Activated T-cell treated with anti-CD3 and anti-CD28 coated beads, Interleukin-2, amount 50 U/mL, for 72 hours (primary cell): ENCODE results near the gene NUP133. TPM values are rescaled to one million over a fixed set of nuclear protein-coding genes. Genes with fewer than 3 reads are reported as not detected.
"Not testable (repeated sequence)": the region's sequence is repeated elsewhere in the genome, so short reads cannot be mapped to it uniquely, and the experiment has no call there.

Experiments used
- ATAC-seq, 2 donors: fragments of 150-1000 bp; cut with Tn5 transposase; replicated peaks in 1 of 2; 2 replicates each; pipeline ENCODE4 v1.10.0; 2021; ENCODE audit warnings: moderate library complexity in 2 of 2, mild to moderate bottlenecking in 1 of 2
- DNase-seq, 2 donors: peaks; one replicate each; pipeline ENCODE4 v3.0.0; 2021 to 2022; ENCODE audit warnings: mixed read lengths in 1 of 2
- H3K27ac Mint-ChIP-seq: one replicate; pipeline ENCODE4 v1.8.0; 2022; ENCODE audit warnings: mild to moderate bottlenecking, moderate library complexity, mixed read lengths
- H3K27me3 Mint-ChIP-seq: one replicate; pipeline ENCODE4 v1.8.0; 2022; ENCODE audit warnings: low read depth, mixed read lengths
- H3K36me3 Mint-ChIP-seq, 2 donors: one replicate each; pipeline ENCODE4 v1.8.0; 2022; ENCODE audit warnings: mixed read lengths in 2 of 2, mild to moderate bottlenecking in 1 of 2; ENCODE audit not compliant: insufficient read depth in 2 of 2
- H3K4me1 Mint-ChIP-seq: one replicate; pipeline ENCODE4 v1.8.0; 2022; ENCODE audit warnings: low read depth, mixed read lengths
- H3K4me3 Mint-ChIP-seq, 2 donors: one replicate each; pipeline ENCODE4 v1.8.0; 2022; ENCODE audit warnings: mild to moderate bottlenecking in 2 of 2, mixed read lengths in 2 of 2, moderate library complexity in 2 of 2
- H3K9me3 Mint-ChIP-seq, 2 donors: one replicate each; pipeline ENCODE4 v1.8.0; 2022; ENCODE audit warnings: mixed read lengths in 2 of 2
- total RNA-seq, 2 donors: library from RNA; stranded (reverse); gene quantifications; one replicate each; pipeline ENCODE4 v1.2.3, GENCODE V29; 2022

The NUP133 gene
- total RNA-seq, 2 donors from 2014 or later, result 42.8 to 53.4 TPM

GRCh38 chr1:229412810-229413209 is 95.3 kb downstream of the NUP133 start:
- not testable (repeated sequence) for H3K4me1 Mint-ChIP-seq, H3K4me3 Mint-ChIP-seq, H3K36me3 Mint-ChIP-seq, H3K9me3 Mint-ChIP-seq, DNase-seq, ATAC-seq
- Mint-ChIP-seq H3K27me3 (peaks cover 33% of the 10 kb centered on the region), H3K27ac (peak overlapping the region; percentile 34)

GRCh38 chr1:229412056-229412455 is 96.1 kb downstream of the NUP133 start:
- Mint-ChIP-seq H3K9me3 (no peaks in the 10 kb centered on the region), H3K4me3 (no peak overlapping the region), H3K36me3 (no peaks in the 10 kb centered on the region), H3K27ac (no peak overlapping the region), H3K27me3 (peaks cover 41% of the 10 kb centered on the region), H3K4me1 (peaks cover 12% of the 10 kb centered on the region)
- no peak for DNase-seq
- no peak for ATAC-seq

- Mint-ChIP-seq H3K27ac (no peak overlapping the region), H3K27me3 (peaks cover 46% of the 10 kb centered on the region)
Measured at GRCh38 chr1:229411434-229412055, 96.6 kb downstream of the NUP133 start.

GRCh38 chr1:229410692-229411433 is 97.3 kb downstream of the NUP133 start:
- no peaks in the 10 kb centered on the region for H3K9me3 Mint-ChIP-seq
- peaks cover 18% of the 10 kb centered on the region for H3K4me1 Mint-ChIP-seq
- DNase-seq (peak in 1 of 2 donors; percentile 42), ATAC-seq (peak; percentile 71 to 73)
- peak overlapping the region in 1 of 2 donors; percentile 18 for H3K4me3 Mint-ChIP-seq
- H3K36me3 Mint-ChIP-seq, result no peaks in the 10 kb centered on the region
- H3K27me3 Mint-ChIP-seq, result peaks cover 49% of the 10 kb centered on the region
- no peak overlapping the region for H3K27ac Mint-ChIP-seq

More at GRCh38 chr1:229411434-229412055, 96.6 kb downstream of the NUP133 start:
- Mint-ChIP-seq H3K4me3 (no peak overlapping the region), H3K9me3 (no peaks in the 10 kb centered on the region), H3K36me3 (no peaks in the 10 kb centered on the region), H3K4me1 (peaks cover 17% of the 10 kb centered on the region)
- ATAC-seq, result no peak
- no peak for DNase-seq

- Mint-ChIP-seq H3K36me3 (no peaks in the 10 kb centered on the region), H3K4me3 (peak overlapping the region in 1 of 2 donors; percentile 18), H3K9me3 (no peaks in the 10 kb centered on the region), H3K4me1 (peaks cover 18% of the 10 kb centered on the region), H3K27me3 (peaks cover 54% of the 10 kb centered on the region), H3K27ac (no peak overlapping the region)
- ATAC-seq, result peak in 1 of 2 donors; percentile 29
- DNase-seq, result no peak
Measured at GRCh38 chr1:229410370-229410691, 97.8 kb downstream of the NUP133 start.

- ATAC-seq (no peak), DNase-seq (no peak)
- Mint-ChIP-seq H3K4me3 (no peak overlapping the region), H3K27ac (no peak overlapping the region), H3K27me3 (peaks cover 59% of the 10 kb centered on the region), H3K36me3 (no peaks in the 10 kb centered on the region), H3K9me3 (no peaks in the 10 kb centered on the region), H3K4me1 (peaks cover 18% of the 10 kb centered on the region)
Measured at GRCh38 chr1:229409616-229410369, 98.3 kb downstream of the NUP133 start.

GRCh38 chr1:229408458-229409037 is 99.6 kb downstream of the NUP133 start:
- DNase-seq (no peak), ATAC-seq (no peak)
- Mint-ChIP-seq H3K9me3 (no peaks in the 10 kb centered on the region), H3K4me1 (peaks cover 18% of the 10 kb centered on the region), H3K4me3 (no peak overlapping the region), H3K27ac (no peak overlapping the region), H3K27me3 (peaks cover 63% of the 10 kb centered on the region), H3K36me3 (no peaks in the 10 kb centered on the region)

- no peaks in the 10 kb centered on the region for H3K36me3 Mint-ChIP-seq
- H3K27ac Mint-ChIP-seq, result no peak overlapping the region
- H3K4me3 Mint-ChIP-seq, result peak overlapping the region; percentile 66 to 73
- no peaks in the 10 kb centered on the region for H3K9me3 Mint-ChIP-seq
- peaks cover 72% of the 10 kb centered on the region for H3K27me3 Mint-ChIP-seq
- DNase-seq (no peak), ATAC-seq (peak; percentile 19 to 25)
- H3K4me1 Mint-ChIP-seq, result peaks cover 18% of the 10 kb centered on the region
Measured at GRCh38 chr1:229407206-229408026, 100.7 kb downstream of the NUP133 start.

- Mint-ChIP-seq H3K27ac (no peak overlapping the region), H3K4me3 (peak overlapping the region; percentile 66 to 73), H3K27me3 (peaks cover 77% of the 10 kb centered on the region), H3K36me3 (no peaks in the 10 kb centered on the region), H3K9me3 (no peaks in the 10 kb centered on the region), H3K4me1 (peaks cover 18% of the 10 kb centered on the region)
- ATAC-seq (no peak), DNase-seq (no peak)
Measured at GRCh38 chr1:229406798-229407197, 101.3 kb downstream of the NUP133 start.

GRCh38 chr1:229403573-229403972 is 104.6 kb downstream of the NUP133 start:
- H3K4me3 Mint-ChIP-seq, result no peak overlapping the region
- H3K9me3 Mint-ChIP-seq, result no peaks in the 10 kb centered on the region
- no peak overlapping the region for H3K27ac Mint-ChIP-seq
- DNase-seq, result no peak
- no peaks in the 10 kb centered on the region for H3K36me3 Mint-ChIP-seq
- ATAC-seq, result no peak
- H3K4me1 Mint-ChIP-seq, result peaks cover 8% of the 10 kb centered on the region
- H3K27me3 Mint-ChIP-seq, result peaks cover 65% of the 10 kb centered on the region

GRCh38 chr1:229402993-229403392 is 105.1 kb downstream of the NUP133 start:
- peaks cover 62% of the 10 kb centered on the region for H3K27me3 Mint-ChIP-seq
- peaks cover 8% of the 10 kb centered on the region for H3K4me1 Mint-ChIP-seq
- no peak overlapping the region for H3K27ac Mint-ChIP-seq
- DNase-seq (no peak), ATAC-seq (no peak)
- no peaks in the 10 kb centered on the region for H3K36me3 Mint-ChIP-seq
- no peaks in the 10 kb centered on the region for H3K9me3 Mint-ChIP-seq
- H3K4me3 Mint-ChIP-seq, result no peak overlapping the region

- not testable (repeated sequence) for H3K4me1 Mint-ChIP-seq, H3K4me3 Mint-ChIP-seq, H3K9me3 Mint-ChIP-seq, H3K36me3 Mint-ChIP-seq, DNase-seq, ATAC-seq, H3K27ac Mint-ChIP-seq
- H3K27me3 Mint-ChIP-seq, result peaks cover 55% of the 10 kb centered on the region
Measured at GRCh38 chr1:229402329-229402728, 105.8 kb downstream of the NUP133 start.
